ENCODE results near the gene TNIP2.
A peak's percentile ranks its signal among the peaks of the same experiment; 100 is the strongest.

TNIP2 gene

DNA sequence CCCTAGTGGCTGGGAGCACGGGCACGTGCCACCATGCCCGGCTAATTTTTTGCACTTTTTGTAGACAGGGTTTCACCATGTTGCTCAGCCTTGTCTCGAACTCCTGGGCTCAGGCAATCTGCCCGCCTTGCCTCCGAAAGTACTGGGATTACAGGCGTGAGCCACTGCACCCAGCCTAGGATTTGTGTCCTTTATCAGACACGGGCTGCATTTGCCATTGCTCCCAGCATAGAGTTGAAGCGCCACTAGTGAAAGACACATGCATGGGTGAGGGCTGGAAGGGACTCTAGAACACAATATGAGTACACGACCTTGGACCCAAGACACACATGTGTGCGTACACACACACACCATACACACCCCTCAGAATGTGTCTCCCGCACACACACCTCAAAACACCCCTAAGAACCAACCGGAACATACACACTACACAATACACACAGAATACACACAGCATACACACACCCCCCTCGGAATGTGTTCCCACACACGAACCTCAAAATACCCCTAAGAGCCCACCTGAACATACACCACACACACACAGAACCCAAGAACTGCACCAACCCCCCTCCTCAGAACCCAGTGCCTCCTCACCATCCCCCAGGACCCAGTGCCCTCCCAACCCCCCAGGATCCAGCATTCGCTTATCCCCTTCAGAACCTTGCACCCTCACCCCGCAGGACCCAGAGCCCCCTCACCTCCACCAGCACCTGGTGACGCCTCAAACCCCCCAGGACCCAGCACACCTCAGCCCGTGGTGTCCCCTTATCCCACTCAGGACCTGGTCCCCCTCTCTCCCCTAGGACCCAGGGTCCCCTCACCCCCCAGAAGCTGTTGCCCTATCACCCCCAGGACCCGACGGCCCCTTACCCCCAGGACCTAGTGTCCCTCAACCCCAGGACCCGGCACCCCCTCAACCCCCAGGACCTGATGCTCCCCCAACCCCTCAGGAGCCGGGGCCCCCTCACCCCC is 1.0 kb downstream of the TNIP2 start:
- H3K27me3 ChIP-seq (ENCODE audit: control insufficient read depth in 1 of 2, insufficient read depth in 1 of 2, low read length in 2 of 2) = no peaks in the 10 kb centered on the region
- H2BK5ac ChIP-seq (ENCODE audit: low read depth, low read length, poor library complexity, severe bottlenecking) = no peak overlapping the region
- peak overlapping the region; percentile 83 for H3K4me2 ChIP-seq (ENCODE audit: low read length, poor library complexity, severe bottlenecking)
- H4K8ac ChIP-seq (ENCODE audit: low read length) = peak overlapping the region; percentile 84
- peak overlapping the region in 1 of 2 experiments; percentile 23 for H2BK12ac ChIP-seq (ENCODE audit: low read length in 2 of 2)
- WGBS = 69% methylated on average over 22 of the region's 23 CpGs
- peak overlapping the region; percentile 69 for H2AK5ac ChIP-seq (ENCODE audit: low read length, severe bottlenecking)
- peak overlapping the region; percentile 87 for H3K9ac ChIP-seq (ENCODE audit: low read length)
- no peaks in the 10 kb centered on the region for H3K9me3 ChIP-seq (ENCODE audit: control insufficient read depth, low read length)
- no peak overlapping the region for H3K27ac ChIP-seq (ENCODE audit: low read length, poor library complexity, severe bottlenecking)
- H4K91ac ChIP-seq (ENCODE audit: low read length) = peak overlapping the region; percentile 50
- H3K23ac ChIP-seq (ENCODE audit: low read length in 2 of 2) = no peak overlapping the region
- peak overlapping the region; percentile 69 for H2BK15ac ChIP-seq (ENCODE audit: low read depth, poor library complexity, severe bottlenecking)
- no peak overlapping the region for H2AFZ ChIP-seq (ENCODE audit: low read depth, low read length)
- H3K79me1 ChIP-seq (replicated peaks; ENCODE audit: low read length, poor library complexity, severe bottlenecking) = peaks cover 22% of the 10 kb centered on the region
- H2BK120ac ChIP-seq (ENCODE audit: low read depth, low read length) = peak overlapping the region; percentile 95
- peak overlapping the region; percentile 30 to 100 for H3K14ac ChIP-seq (ENCODE audit: low read length in 2 of 2)
- peaks cover 22% of the 10 kb centered on the region for H3K4me1 ChIP-seq (ENCODE audit: control insufficient read depth, insufficient read depth, low read depth, low read length)
- peaks cover 11 to 21% of the 10 kb centered on the region in 2 experiments for H3K36me3 ChIP-seq (ENCODE audit: control insufficient read depth in 1 of 2, insufficient read depth in 2 of 2, low read depth in 1 of 2, low read length in 2 of 2)
- H3K18ac ChIP-seq (ENCODE audit: low read depth in 1 of 2, low read length in 2 of 2) = peak overlapping the region; percentile 43 to 95
- peak overlapping the region; percentile 34 to 51 for H3K4ac ChIP-seq (ENCODE audit: low read depth in 1 of 2, low read length in 2 of 2)
- peak overlapping the region; percentile 81 to 87 for H3K4me3 ChIP-seq (ENCODE audit: insufficient read depth in 1 of 2, low read depth in 1 of 2, low read length in 2 of 2)
- DNase-seq = no peak

DNA sequence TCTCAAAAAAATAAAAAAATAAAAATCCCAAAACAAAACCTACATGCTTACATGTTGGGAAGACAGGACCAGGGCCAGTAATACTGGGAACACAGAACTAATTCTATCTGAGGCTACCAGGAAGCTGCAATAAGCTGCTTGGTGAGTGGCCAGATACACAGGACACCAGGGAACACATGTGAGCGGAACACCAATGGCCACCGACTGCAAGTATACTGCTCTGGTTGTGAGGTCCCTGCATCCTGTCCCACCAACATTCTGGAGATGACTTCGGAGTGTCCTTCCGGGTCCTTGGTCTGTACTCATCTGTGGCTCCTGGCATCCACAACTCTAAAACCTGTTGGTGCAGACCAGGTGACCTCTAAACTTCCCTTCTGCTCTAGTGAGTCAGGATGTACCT is 2.7 kb downstream of the TNIP2 start:
- DNase-seq = no peak
- 96% methylated on average over 4 of the region's 4 CpGs for WGBS

DNA sequence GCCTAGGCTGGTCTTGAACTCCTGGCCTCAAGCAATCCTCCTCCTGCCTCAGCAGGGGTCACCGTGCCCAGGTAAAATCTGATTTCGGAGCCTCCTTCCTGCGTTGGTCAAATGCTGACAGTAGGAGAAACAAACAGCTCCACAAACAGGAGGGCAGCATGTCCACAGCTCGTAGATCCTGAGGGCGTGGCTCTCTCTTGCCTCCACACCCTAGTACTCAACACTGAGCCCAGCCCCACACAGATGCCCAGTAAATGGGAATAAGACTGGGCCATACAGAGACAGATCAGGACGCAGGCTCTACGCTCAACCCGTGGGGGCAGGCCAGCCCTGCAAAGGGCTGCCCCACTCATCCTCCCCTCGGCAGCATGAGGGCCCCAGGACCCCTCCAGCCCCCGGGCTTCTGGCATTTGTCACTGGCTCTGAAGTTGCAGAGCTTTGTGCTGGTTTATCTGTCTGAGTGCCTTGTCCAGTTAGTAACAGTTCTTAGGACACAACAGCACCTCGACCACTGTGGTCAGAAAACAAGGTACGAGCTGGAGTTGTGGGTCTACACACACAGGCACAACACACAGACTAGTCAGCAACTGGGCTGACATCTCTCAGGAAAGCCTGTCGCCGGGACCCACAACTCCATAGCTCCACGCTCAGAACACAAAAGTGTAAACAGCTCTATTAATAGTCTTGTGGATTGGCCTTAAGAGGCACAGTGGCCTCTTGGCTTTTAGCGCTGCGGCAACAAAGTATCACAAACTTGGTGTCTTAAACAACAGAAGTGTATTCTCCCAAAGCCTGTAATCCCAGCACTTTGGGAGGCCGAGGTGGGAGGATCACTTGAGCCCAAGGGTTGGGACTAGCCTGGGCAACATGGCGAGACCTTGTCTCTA is 5.2 kb downstream of the TNIP2 start:
- Histone ChIP-seq H3K18ac (ENCODE audit: low read depth in 1 of 2, low read length in 2 of 2) (peak overlapping the region; percentile 77 to 86), H3K4me3 (ENCODE audit: insufficient read depth in 1 of 2, low read depth in 1 of 2, low read length in 2 of 2) (no peak overlapping the region), H2AK5ac (ENCODE audit: low read length, severe bottlenecking) (no peak overlapping the region), H2BK12ac (ENCODE audit: low read length in 2 of 2) (peak overlapping the region; percentile 87 to 88), H3K9me3 (ENCODE audit: control insufficient read depth, low read length) (no peaks in the 10 kb centered on the region), H4K8ac (ENCODE audit: low read length) (peak overlapping the region; percentile 16), H3K27me3 (ENCODE audit: control insufficient read depth in 1 of 2, insufficient read depth in 1 of 2, low read length in 2 of 2) (no peaks in the 10 kb centered on the region), H3K4me2 (ENCODE audit: low read length, poor library complexity, severe bottlenecking) (no peak overlapping the region), H3K23ac (ENCODE audit: low read length in 2 of 2) (peak overlapping the region in 1 of 2 experiments; percentile 1), H3K14ac (ENCODE audit: low read length in 2 of 2) (peak overlapping the region in 1 of 2 experiments; percentile 85), H3K4ac (ENCODE audit: low read depth in 1 of 2, low read length in 2 of 2) (no peak overlapping the region), H2AFZ (ENCODE audit: low read depth, low read length) (no peak overlapping the region), H3K36me3 (ENCODE audit: control insufficient read depth in 1 of 2, insufficient read depth in 2 of 2, low read depth in 1 of 2, low read length in 2 of 2) (peaks cover 30 to 41% of the 10 kb centered on the region in 2 experiments), H4K91ac (ENCODE audit: low read length) (peak overlapping the region; percentile 52), H3K79me1 (replicated peaks; ENCODE audit: low read length, poor library complexity, severe bottlenecking) (peaks cover 42% of the 10 kb centered on the region), H3K4me1 (ENCODE audit: control insufficient read depth, insufficient read depth, low read depth, low read length) (peaks cover 29% of the 10 kb centered on the region), H2BK5ac (ENCODE audit: low read depth, low read length, poor library complexity, severe bottlenecking) (no peak overlapping the region), H2BK15ac (ENCODE audit: low read depth, poor library complexity, severe bottlenecking) (no peak overlapping the region), H3K9ac (ENCODE audit: low read length) (no peak overlapping the region), H2BK120ac (ENCODE audit: low read depth, low read length) (peak overlapping the region; percentile 36), H3K27ac (ENCODE audit: low read length, poor library complexity, severe bottlenecking) (no peak overlapping the region)
- peak; percentile 83 for DNase-seq
- 56% methylated on average over 19 of the region's 19 CpGs for WGBS

More for the DNA sequence above, 2.7 kb downstream of the TNIP2 start:
- no peak overlapping the region for H3K23ac ChIP-seq (ENCODE audit: low read length in 2 of 2)
- no peak overlapping the region for H2BK5ac ChIP-seq (ENCODE audit: low read depth, low read length, poor library complexity, severe bottlenecking)
- no peak overlapping the region for H3K4me3 ChIP-seq (ENCODE audit: insufficient read depth in 1 of 2, low read depth in 1 of 2, low read length in 2 of 2)
- H3K27ac ChIP-seq (ENCODE audit: low read length, poor library complexity, severe bottlenecking) = no peak overlapping the region
- no peak overlapping the region for H3K4me2 ChIP-seq (ENCODE audit: low read length, poor library complexity, severe bottlenecking)
- no peak overlapping the region for H2BK15ac ChIP-seq (ENCODE audit: low read depth, poor library complexity, severe bottlenecking)
- no peak overlapping the region for H2BK120ac ChIP-seq (ENCODE audit: low read depth, low read length)
- H3K9ac ChIP-seq (ENCODE audit: low read length) = no peak overlapping the region
- H3K18ac ChIP-seq (ENCODE audit: low read depth in 1 of 2, low read length in 2 of 2) = no peak overlapping the region
- H3K9me3 ChIP-seq (ENCODE audit: control insufficient read depth, low read length) = no peaks in the 10 kb centered on the region
- H2AK5ac ChIP-seq (ENCODE audit: low read length, severe bottlenecking) = no peak overlapping the region
- H2AFZ ChIP-seq (ENCODE audit: low read depth, low read length) = no peak overlapping the region
- no peak overlapping the region for H2BK12ac ChIP-seq (ENCODE audit: low read length in 2 of 2)
- peaks cover 11 to 23% of the 10 kb centered on the region in 2 experiments for H3K36me3 ChIP-seq (ENCODE audit: control insufficient read depth in 1 of 2, insufficient read depth in 2 of 2, low read depth in 1 of 2, low read length in 2 of 2)
- H3K79me1 ChIP-seq (replicated peaks; ENCODE audit: low read length, poor library complexity, severe bottlenecking) = peaks cover 33% of the 10 kb centered on the region
- H3K4me1 ChIP-seq (ENCODE audit: control insufficient read depth, insufficient read depth, low read depth, low read length) = peaks cover 22% of the 10 kb centered on the region
- H3K27me3 ChIP-seq (ENCODE audit: control insufficient read depth in 1 of 2, insufficient read depth in 1 of 2, low read length in 2 of 2) = no peaks in the 10 kb centered on the region
- H4K91ac ChIP-seq (ENCODE audit: low read length) = no peak overlapping the region
- no peak overlapping the region for H4K8ac ChIP-seq (ENCODE audit: low read length)
- H3K14ac ChIP-seq (ENCODE audit: low read length in 2 of 2) = no peak overlapping the region
- H3K4ac ChIP-seq (ENCODE audit: low read depth in 1 of 2, low read length in 2 of 2) = no peak overlapping the region
